GM19468 (cell line): ENCODE data around the gene SETX.

Experiments used
- ATAC-seq: cut with Tn5 transposase; IDR thresholded peaks from one replicate; pipeline ENCODE4 v1.9.1; 2021; ENCODE audit warnings: mild to moderate bottlenecking, moderate library complexity, moderate number of reproducible peaks; ENCODE audit not compliant: unreplicated experiment; ENCODE audit errors: extremely low read depth

SETX gene

DNA sequence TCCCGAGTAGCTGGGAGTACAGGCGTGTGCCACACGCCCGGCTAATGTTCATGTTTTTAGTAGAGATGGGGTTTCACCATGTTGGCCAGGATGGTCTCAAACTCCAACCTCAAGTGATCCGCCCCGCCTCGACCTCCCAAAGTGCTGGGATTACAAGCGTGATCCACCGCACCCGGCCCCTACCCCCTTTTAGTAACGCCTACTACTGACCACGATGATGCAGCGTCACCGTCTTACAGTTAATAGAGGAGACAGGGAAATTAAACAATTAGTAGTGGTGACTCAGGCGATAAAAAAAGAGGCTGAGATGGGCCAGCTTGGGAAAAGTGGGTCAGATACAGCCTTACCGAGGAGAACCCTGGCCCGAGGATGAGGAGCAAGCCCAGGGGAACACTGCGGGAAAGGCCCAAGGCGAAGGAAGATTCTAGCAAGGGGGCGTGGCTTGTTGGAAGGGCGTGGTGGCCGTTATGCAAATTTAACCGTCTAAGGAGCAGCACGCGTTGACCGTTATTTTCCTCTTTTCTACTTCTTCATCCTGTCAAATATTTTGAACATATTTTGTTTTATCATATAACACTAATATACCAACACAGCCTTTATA lies 1.6 kb upstream of the SETX start:
- ATAC-seq = no peak

DNA sequence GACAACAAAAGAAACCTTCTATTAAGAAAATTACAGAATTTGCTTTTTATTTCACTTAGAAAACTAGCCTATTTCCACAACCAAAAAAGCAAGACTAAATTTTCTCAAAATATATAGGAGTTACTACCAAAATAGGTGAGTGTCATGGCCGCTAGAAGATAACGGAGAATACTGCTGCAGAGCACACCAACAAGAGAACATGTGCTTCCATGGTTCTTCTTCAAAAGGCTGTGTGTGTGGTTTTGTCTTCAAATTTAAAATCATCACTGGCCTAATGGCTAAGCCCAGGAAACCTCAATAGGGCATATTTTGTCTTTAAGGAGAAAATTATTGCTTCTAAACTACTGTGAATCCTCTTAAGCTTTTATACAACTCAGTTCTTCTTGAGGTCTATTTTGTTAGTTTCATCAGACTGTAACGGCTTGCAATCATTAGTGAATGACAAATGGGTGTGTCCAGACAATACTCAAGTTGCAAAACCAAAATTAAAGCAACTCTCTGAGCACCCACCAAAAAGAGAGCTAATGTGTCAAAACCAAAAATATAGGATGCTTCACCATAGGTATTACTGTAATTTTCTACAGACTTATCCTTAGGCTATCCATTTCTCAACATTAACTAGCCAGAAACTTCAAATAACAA lies 3.3 kb downstream of the SETX start:
- ATAC-seq = no peak

- ATAC-seq = no peak
These were observed 3.9 kb downstream of the SETX start for GRCh38 chr9:132350861-132351315.

DNA sequence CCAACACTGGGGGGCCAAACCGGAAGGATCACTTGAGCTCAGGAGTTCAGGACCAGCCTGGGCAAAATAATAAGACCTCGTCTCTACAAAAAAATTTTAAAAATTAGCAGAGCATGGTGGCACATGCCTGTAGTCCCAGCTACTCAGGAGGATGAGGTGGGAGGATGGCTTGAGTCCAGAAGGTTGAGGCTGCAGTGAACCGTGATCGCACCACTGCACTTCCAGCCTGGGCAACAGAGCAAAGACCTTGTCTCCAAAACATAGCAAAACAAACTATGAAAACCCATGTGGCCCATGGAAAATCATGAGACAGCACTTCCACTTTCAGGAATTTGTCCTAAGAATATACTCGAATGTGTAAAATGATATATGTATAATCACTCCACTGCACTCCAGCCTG lies 6.1 kb downstream of the SETX start:
- ATAC-seq = no peak

DNA sequence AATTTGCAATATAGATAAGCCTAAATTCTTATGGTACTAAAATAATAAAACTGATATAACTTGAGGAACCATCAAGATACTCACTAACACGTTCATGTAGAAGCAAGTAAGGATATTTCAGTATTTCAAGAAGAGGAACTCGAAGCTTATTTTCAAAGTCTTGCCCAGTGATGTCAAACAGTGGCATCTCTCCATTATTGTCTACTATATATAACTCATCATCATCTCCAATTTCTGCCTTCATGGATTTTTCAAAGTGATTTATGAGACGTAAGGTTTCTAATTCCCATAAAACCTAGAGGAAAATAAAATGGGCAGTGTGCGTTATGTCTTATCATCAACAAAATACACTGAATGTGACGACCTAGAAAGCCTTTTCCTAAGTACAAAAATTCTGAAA lies 8.6 kb downstream of the SETX start:
- ATAC-seq = no peak

DNA sequence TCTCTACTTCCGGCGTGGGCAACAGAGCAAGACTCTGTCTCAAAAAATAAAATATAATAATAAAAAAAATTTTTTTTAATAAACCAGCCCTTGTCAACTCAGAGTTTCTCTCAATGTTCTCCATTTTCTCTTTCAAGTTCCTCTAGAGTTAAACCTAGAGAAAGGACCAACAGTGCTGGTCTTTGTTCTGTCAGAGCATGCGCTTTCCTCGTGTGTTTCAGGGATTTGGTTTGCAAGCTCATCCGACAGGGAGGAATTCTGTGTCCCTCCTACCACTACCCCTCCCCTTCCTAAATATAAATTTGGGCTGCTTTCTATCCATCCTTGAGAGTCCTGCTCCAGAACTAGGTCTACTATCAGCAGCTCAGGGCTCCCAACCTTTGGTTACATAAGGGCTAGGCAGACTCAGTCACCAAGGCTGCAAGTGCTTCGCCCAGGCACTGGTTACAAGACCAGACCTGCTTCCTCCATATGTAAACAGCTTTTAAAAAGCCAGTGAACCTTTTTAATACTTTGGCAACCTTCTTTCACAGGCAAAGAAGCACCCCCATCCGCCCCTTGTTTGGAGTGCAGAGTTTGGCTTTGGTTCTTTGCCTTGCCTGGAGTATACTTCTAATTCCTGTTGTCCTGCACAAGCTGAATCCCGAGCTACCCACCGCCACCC lies 13.5 kb downstream of the SETX start:
- no peak for ATAC-seq

- no peak for ATAC-seq
These were observed 20.4 kb downstream of the SETX start for GRCh38 chr9:132334364-132334763.

DNA sequence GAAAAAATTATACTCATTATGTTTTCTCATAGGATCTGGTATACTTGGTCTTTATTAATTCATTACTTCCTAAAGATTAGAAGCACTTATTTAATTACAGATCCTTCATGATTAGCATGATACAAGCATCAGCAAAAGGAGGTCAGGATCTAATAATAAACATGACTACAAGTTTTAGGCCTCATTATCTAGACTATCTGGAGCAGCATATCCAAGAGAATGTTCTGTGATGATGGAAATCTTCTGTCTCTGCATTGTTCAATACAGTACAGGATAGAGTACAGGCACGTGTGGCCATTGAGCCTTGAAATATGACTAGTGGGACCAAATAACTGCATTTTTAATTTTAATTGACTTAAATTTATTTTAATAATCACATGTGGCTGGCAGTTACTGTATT lies 21.2 kb downstream of the SETX start:
- ATAC-seq = no peak

DNA sequence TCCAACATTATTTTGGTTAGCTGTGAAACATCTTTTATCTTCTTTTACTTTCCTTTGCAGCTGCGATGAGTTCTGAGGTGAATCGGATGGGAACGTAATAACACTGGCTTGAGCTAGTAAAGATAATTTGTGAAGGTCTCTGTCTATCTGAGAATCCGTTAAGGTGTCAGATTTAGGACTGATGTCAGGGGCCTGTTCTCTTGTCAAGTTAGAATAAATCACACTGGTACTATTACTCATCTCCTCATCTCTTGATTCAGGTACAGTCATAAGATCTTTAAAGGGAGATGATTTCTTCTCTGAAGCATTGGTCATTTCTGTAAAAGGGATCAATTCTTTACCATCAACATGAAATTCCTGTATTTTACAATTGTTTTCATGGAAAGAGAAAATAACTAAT lies 26.2 kb downstream of the SETX start:
- ATAC-seq = no peak

GRCh38 chr9:132327537-132327936 lies 27.2 kb downstream of the SETX start:
- no peak for ATAC-seq

DNA sequence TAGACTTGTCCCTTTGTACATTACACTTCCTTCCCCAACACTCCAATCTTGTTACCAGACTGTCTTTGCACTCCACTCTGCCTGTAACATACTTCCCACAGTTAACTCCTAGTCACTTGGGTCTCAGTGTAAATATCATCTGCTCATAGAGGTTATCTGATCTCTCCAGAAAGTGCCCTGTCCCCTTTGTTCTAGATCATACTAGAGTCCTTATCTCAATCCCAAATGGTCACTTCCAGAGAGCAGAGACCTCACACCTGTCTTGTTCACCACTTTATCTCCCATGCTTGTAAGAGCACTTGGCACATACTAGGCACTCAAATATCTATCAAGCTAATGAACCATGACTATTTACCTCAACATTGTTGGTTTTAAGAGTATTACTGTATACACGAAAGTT lies 30.4 kb downstream of the SETX start:
- ATAC-seq = no peak

DNA sequence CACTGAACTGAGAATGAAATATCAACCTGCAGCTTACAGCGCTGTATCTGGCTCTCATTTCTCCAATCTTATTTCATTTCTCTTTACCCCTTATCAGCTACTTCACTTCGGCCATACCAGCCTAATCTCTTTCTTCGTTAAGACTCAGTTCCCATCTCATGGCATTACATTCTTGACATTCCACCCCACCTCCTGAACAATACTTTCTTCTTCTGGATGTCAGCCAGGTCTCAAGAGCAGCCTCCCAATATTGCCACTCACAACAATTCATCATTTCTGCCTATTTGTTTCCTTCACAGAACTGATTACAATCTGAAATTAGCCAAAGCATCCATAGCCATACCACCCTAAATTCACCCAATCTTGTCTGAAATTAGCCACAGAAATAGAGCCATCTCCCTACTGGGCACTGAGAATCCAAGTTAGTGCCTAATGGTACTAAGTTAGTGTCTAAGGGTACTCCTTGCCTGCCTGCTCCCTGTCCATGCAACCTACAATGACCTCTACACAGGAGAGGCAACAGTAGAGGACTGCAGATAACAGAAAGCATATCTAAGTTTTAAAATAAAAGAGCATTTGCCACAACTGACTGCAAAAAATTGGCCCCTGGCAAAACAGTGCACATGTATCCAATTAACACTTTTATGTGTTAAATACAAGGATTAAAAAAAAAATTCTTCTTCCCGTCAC lies 35.2 kb downstream of the SETX start:
- no peak for ATAC-seq

DNA sequence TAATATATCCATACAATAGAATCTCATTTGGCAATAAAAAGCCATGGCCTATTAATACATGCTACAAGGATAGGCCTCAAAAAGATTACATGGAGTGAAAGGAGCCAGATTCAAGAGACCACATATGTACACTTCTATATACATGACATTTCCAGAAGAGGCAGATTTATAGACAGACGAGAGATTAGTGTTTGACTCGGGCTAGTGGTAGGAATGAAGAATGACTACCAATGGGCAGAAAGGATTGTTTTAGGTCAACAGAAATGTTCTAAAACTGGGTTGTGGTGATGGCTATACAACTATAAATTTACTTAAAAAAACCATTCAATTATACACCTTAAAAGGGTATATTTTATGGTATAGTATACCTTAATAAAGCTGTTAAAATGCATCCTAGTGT lies 41.9 kb downstream of the SETX start:
- ATAC-seq = no peak

DNA sequence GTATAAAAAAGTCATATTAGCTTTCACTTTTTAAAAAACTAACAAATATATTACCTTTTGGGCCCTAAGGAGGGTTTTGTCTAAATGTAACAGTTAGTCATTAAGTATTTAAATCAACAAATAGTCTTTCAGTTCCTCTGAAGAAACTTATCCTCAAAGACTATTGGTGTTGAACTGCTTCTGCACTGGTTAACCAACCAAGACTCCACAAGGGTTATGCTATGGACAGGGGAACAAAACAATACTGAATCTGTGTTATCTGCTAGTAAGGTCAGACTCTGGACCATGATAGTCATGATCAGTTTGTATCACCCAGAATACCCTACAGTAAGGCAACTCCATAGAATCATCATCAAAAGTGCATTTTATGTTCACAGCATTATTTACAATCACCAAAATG lies 42.4 kb downstream of the SETX start:
- ATAC-seq = no peak

DNA sequence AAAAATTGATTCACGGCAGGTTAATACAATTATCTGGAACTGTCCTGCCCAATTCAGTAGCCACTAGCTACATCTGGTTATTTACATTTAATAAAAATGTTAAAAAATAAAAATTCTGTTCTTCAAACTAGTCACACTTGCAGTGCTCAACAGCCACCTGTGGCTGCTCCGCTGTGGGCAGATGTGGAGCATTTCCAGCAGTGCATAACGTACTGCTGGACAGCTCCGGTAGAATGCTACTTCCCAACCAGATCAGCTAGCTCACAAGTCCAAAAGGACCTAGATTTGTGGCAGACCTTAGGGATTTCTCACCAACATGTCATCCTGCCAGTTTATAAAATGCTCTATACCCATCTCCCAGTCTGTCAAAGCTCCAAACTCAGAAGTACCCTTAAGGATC lies 42.8 kb downstream of the SETX start:
- no peak for ATAC-seq

DNA sequence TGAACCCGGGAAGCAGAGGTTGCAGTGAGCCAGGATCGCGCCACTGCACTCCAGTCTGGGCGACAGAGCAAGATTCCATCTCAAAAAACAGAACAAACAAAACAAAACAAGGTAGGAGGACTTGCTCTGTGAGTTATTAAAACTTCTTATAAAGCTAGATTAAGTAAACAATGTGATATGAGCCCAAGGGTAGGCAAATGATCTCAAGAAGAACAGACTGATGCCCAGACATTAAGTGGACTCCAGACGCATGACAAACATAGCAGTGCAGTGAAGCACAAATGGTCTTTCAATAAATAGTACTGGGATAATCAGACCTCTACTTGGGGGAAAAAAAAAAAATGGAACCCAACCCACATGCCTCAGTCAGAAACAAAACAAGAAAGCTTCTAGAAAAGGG lies 45.7 kb downstream of the SETX start:
- no peak for ATAC-seq

DNA sequence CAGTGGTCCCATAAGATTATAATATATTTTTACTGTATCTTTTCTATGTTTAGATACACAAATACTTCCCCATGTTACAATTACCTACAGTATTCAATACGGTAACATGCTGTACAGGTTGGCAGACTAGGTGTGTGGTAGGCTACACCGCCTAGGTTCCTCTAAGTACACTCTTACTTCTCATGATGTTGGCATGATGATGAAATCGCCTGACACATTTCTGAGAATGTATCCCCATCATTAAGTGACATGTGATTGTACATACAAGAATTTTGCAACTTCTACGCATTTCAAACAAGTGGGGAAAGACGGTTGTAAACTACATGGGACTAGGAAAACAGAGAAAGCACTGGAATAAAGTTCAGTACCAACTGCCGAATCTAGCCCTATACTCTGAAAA lies 53.3 kb downstream of the SETX start:
- ATAC-seq = no peak

- no peak for ATAC-seq
These were observed 55.6 kb downstream of the SETX start for GRCh38 chr9:132299221-132299620.

- no peak for ATAC-seq
These were observed 59.6 kb downstream of the SETX start for GRCh38 chr9:132295181-132295580.

DNA sequence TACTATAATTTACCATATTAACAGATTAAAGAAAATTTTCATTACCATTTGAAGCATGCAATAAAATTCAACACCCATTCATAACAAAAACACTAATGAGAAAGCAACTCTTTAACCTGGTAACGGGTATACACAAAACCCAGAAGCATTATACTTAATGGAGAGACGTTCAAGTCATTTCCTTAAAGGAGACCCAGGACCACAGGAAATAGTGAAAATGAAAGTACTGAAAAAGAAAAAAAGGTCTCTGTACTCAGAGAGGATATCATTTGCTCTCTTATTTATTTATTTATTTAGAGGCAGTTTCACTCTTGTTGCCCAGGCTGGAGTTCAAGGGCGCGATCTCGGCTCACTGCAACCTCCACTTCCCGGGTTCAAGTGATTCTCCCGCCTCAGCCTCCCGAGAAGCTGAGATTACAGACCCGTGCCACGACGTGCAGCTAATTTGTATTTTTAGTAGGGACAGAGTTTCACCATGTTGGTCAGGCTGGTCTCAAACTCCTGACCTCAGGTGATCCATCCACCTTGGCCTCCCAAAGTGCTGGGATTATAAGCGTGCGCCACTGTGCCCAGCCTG lies 61.6 kb downstream of the SETX start:
- no peak for ATAC-seq

GRCh38 chr9:132288966-132289365 lies 65.8 kb downstream of the SETX start:
- ATAC-seq = no peak
